CD4-positive, alpha-beta T cell treated with Interferon gamma for 1 hour (primary cell): ENCODE measurements around the gene CBX4.

ENCODE experiments used
- DNase-seq: peaks from one replicate; pipeline ENCODE4 v3.0.0-alpha.2; 2020

CBX4 gene

DNA sequence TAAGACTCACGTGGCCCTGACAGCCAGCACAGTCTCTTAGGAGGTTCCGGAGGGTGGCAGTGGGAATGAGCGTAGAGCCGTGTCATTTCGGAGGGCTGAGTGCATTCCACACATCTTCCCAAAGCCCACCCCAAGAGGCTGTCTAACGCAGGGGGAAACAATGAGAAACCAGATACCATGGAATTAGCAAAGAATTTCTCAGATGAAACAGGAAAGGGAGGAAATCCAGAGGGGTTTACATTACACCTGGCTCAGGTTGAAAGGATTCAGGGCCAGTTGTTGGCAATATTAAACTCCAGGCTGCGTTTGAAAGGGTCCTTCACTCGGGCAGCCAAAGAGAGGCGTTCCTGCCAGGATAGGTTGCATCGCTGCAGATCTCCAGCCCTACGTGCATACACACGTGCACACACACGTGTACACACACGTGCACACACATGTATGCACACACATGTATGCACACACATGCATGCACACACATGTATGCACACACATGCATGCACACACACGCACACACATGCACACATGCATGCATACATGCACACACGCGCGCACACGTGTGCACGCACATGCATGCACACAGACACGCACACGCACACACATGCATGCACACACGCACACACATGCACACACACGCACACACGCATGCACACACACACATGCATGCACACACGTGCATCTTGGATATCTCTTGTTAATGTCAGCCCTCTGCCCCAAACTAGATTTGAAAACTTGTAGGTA is 12.2 kb downstream of the CBX4 start:
- DNase-seq, result no peak

DNA sequence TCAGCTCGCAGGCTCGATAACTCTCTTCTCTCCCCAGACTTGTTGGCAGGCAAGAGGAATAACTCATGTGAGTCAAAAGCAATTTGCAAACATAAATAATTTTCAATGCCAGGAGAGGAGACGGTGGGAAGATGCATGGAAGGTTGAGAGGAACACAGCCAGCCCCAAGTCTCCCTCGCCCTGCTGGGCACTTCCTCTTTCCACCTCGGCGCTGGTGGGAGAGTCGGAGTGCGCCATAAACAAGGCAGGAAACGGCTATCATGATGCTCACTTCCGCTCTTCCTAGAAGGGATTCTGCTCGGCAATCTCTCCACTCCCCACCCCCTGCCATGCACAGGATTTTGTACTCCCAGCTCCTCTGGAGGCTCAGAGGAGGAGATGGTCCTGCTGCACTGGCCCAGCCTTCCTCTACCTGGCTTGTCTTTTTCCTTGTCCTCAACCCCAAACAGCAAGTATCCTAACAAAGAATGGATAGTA is 13.0 kb downstream of the CBX4 start:
- DNase-seq, result no peak

DNA sequence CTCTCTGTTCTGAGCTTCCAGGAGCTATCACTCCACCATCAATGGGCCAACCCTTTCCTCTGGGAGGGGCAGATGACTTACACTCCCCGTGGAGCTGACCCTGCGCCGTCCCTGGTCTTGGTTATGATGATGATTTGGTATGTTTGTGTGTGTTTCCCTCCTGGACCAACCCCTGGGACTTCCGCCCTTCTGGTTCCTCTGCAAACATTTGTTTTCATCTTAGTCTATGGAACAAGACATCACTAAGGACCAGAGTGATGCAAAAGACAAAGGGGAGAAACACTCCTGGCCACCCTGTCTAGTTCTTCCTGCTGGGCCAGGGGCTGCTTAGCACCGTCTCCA is 13.7 kb downstream of the CBX4 start:
- DNase-seq, result no peak

DNA sequence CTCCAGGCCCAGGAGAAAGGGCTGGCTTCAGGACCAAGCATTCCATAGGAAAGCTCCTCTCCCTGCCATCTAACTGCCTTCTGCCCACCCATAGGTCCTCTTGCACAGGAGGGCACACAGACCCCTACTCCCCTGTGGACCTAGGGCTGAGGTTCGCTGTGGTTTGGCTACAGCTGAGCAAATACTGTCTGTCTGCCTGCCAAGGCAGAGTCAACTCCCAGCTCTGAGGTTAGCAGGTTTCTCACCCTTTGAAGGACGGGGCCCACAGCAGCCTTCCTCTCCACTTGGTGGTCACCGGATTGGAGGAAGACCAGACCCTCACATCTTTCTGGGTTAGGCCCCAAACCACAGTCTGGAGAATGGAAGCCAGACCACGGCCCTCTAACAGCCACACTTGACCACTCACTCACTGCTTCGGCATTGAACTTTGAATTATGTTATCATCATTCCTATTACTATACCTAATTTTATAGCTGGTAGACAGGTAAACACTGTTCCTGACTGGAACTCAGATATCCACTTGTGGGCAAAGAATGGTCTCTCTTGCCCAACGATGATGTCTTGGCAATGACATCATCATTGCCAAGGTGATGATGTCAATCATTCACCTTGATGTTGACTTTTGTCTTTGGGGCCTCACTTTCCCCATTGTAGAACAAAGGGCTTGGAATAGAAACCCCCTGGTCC is 14.2 kb downstream of the CBX4 start:
- DNase-seq, result no peak

DNA sequence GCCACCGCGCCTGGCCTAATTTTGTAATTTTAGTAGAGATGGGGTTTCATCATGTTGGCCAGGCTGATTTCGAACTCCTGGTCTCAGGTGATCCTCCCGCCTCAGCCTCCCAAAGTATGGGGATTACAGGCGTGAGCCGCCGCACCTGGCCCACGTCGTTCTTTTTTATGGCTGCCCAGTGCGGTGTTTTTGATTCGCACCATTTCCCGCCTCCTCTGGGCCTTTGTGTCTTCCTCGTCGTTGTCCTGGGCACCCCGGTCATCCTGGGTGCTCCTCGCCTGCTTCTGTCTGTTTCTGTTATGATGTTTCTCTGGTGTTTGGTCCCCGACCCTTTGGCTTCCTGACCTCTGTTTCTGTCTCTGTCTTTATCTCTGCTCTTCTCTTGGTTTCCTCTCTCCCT is 15.0 kb downstream of the CBX4 start:
- DNase-seq, result no peak

DNA sequence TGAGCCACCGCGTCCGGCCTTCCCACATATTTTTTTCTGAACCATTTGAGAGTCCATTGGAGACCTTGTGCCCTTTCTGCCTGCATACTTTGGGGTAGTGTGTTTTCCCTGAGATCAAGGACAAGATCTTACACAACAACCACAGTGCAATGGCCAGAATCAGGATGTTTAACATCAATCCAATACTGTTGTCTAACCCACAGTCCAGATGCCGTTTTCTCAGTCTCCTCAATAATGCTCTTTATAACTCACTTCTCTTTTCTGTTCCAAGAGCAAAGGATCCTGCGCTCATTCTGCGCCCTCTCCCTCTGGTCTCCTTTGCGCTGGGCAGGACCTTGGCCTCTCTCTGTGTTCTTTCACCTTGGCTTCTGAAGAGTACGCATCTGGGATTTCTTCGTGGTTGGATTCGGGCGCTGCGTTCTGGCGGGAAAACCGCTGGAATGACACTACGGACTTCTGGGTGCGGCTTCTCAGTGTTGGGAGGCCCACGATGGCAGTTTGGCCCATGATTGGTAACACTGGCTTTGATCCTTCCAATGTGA is 16.6 kb downstream of the CBX4 start:
- DNase-seq, result no peak

DNA sequence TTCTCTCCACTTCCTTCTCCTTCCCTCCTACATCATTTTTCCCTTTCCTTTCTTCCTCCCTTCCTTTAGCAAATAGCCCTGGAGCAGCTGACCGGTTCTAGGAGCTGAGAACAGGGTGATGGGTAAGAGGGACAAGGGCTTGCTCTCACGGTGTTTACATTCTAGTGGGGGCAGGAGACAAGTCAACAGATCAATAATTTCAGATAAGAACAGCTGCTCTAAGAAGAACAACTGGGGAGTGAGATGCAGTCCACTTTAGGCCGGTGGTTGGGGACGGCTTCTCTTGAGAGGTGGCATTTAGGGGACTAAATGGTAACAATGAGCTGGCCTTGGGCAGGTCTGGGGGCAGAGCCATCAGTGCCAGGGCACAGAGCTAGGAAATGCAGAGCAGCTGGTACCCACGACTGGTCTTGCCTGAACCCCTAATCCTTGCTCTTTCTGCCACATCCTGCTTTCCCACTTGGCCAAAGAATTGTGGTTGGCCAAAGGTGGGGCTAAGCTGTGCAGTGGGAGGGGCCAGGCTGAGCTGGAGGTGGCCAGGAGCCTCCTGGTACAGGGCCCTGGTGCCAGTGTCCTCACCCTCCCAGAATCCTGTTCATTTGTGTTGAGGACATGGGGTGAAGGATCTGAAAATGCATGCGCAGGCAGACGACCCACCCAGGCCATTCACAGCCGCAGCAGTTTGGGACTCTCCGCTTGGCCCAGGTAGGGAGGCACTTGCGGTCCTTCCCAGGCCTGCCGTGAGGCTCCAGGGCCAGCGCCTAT is 17.7 kb downstream of the CBX4 start:
- DNase-seq, result no peak

DNA sequence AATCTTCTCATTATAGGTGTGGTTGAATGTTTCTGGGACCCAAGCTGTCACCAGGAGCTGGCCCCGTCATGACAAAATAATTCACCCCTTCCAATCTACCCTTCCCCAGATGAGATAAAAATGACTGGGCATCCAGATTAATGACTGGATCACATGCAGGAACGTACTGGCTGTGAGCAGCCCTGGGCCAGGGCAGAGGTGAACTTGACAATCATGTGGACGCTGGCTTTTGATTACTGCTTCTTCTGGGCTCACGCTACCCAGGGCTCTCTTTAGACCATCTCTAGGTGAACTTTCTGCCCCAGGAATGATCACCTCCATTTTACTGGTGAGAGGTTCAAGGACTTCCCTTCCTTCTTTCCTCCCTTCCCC is 18.3 kb downstream of the CBX4 start:
- no peak for DNase-seq

DNA sequence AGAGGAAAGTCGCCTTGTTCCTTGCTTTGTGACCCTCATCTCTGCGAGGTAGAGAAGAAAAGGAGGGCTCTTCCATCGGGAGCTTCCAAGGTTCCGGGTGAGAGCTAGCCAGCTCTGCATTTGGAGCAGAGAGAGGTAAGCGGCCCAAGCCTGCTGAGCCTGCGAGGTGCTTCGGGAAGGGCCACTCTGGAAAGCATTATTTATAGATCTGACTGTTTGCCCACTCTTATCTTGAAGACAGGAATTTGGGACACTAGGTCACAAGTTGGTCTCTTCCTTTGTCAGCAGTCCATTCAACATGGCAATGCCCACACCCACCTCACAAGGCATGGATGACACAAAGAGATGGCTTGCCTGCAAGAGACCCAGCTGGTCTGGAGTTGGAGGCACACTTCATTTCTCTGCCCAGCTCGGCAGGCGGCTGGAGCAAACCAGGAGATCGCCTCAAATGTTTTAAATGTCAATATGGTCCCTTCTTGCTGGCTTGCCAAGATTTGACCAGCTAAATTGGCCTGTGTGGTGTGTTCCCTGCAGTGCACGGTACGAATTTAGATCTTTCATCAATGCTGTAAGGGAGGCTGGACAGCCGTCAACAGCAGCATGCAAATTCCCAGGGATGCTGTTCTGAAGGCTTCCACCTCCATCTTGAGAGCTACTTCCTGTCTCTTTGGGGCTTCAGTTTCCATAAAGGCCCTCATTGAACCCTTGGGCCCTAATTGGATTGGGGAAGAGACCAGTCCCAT is 19.5 kb downstream of the CBX4 start:
- DNase-seq, result no peak

DNA sequence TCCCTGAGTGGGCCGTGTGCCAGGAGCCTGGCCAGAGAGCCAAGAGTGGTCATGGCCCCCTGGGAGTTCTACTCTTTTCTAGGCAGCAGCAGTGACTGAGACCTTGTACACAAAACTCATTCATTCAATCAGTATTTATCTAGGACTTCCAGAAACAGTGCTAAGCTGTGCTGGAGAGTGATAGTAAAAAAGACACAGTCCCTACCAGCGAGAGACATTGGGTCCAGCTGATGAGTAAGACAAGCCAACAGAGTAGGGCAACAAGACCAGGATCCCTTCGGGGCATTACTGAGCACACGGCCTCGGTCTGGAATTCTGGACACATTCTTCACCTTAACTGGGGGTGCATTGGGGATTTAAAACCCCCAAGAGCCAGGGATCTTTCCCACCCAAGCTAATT is 20.2 kb downstream of the CBX4 start:
- no peak for DNase-seq

DNA sequence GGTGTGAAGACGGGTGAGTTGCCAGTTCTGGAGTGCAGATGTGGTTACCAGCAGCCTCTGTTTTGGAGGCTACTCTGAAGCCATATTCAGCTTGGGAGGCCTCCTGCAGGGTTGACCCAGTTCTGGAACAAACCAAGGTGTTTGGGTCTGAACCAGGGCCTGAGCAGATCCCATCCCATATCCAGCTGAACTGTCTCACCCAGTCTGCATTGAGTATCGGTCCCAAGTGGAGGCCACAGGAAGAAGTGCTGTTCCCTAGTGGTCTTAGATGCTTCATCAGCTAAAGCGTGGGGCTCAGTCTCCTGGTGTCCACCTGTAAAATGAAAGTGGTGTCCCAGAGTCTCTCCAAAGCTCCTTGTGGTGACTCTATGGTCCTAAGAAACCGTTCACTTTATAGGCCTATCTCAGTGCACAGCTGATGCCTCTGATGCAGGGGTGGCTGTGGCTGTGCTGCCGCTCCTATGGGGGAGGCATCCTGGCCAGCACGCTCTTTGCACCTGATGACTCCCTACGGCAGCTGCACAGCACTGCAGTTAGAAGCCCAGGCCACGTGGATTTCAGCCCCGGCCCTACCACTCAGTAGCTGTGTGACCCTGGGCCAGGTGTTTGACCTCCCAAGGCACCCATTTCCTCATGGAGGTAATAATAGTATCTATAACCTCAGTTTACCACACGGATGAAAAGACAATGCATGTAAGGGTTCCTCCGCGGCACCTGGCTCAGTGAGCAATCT is 21.0 kb downstream of the CBX4 start:
- DNase-seq, result no peak

DNA sequence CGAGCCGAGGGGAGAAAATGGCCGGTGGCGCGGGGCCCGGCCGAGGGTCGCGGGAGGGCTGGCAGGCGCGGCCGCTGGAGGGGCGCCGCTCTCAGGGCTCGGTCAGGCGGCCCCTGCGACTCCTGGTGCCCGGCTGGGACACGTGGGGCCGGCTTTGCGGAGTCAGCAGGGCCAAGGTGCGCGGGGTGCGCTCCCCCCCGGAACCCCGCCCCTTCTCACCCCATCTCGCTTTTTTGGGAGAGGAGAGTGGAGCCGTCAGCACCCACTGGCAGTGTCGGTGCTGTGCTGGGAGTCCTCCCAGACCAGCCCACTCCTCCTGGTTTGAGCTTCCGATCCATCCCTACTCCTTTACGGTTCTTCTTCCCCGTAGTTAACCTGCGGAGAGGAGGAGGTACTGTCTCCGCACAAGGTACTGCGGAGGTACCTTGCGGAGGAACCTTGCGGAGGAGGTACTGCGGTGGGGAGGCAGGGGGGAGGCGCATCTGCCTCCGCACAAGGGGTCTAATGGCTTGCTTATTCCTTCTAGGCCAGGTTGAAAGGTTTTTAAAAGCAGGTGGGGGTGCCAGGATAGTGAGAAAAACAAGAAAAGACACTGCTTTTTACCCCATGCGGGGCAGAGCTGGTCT is 23.3 kb downstream of the CBX4 start:
- DNase-seq, result no peak

DNA sequence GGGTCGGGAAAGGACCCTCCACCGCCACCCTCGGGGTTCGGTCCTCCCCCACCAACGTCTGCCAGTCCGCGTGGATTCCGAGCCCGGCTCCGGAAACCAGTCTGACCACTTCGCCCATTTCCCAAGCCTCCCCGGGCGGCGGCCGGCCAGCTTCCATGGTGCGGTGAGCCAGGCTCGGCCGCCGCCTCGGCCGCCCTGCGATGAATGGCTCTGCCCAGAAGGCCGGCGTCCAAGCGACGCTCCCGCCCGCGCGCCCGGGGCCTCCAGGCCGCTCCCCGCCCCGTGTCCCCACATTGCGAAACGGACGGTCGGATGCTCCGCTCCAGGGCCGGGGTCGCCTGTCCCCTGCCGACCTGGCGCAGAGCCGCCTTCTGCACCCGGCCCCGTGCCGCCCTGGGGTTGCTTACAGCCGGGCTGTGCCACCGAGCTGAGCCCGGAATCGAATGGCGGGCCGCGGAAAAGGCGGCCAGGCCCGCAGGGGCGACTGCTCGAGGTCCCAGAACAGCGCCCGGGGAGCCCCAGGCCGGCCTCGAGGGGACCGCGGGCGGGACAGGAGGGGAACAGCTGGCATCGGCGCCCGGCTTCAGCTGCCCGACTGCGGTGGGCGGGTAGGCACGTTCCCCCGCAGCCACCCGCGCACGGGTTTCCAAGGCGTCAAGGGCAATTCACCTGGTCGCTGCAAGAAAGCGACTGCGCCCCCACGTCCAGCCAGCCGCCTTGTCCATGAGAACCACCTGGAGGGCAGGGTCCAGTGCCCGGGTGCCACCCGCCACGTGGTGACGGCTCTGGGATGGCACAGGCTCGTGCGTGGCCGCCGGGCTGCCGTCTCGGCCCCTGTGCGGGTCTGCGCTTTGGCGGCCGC is 24.0 kb downstream of the CBX4 start:
- DNase-seq, result no peak

DNA sequence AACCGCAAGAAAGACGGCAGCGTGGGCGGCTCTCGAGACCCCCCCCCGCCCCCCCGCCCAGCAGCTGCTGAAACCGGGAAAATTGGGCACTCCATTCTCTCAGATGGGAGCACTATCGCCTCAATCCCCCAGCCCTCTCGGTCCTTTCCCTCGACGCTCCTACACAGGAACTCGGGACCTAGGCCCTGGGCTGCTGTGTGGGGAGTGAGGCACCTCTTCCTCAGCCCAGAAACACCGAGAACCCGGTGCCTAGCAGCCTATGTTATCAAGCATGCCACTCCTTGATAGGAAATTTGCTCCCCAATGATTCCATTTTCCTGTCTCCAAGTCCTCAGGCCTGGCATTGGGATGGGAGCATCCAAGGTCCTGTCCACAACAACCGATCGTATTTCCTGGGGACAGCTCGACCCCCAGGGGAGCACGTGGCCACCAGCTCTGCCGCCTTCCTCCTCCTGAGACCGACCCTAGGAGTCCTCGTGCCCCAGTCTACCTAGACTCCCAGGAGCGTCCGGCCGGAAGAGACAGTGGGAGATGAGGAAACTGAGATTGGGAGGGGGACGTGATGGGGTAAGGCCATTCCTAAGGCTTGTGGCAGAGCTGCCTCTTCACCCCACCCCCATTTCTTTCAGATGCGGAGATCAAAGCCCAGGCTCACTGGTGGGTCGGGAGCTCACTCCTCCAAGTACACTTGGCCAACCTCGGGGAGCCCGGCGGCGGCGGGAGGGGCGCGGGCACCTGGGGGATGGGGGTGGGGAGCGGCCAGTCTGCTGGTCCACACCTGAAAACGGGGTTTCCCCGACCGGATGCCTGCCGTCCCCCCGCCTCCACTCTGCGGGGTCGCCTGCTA is 24.9 kb downstream of the CBX4 start:
- DNase-seq, result no peak

DNA sequence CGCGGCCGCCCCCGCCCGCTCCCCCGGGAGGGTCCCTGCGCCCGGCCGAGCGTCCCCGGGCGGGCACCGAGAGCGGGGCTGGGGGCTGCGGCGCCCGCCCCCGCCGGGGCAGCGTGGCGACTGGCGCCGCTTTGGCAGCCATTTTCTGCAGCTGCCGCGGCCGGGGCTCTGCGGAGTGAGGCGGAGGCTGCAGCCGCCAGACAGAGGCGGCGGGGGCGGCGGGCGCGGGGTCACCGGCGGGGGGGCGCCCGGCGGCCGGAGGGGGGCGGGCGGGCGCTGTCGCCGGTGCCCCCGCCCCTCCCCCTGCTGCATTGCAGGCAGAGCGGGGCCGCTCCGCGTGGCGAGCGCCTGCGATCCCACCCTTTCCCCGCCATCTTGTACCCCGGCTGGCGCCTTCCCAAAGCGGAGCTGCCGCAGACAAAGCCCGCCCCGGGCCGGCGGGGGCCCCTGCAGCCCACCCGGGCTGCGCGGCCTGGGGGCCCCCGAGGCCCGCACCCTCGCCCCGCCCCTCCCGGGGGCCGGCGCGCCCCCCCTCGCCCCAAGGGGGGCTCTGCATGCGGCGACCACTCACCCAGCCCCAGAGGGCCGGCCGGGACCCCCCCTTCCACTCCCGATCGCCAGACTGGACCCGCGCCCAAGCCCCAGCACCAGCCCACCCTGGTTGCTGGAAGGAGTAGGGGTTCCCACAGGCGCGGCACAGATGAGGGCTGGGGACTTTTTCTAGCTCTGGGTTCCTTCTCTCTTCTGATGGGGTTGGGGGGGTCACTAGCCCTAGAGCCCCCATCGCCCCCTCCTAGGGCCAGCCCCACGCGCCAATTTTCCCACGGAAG is 25.7 kb downstream of the CBX4 start:
- DNase-seq, result no peak

DNA sequence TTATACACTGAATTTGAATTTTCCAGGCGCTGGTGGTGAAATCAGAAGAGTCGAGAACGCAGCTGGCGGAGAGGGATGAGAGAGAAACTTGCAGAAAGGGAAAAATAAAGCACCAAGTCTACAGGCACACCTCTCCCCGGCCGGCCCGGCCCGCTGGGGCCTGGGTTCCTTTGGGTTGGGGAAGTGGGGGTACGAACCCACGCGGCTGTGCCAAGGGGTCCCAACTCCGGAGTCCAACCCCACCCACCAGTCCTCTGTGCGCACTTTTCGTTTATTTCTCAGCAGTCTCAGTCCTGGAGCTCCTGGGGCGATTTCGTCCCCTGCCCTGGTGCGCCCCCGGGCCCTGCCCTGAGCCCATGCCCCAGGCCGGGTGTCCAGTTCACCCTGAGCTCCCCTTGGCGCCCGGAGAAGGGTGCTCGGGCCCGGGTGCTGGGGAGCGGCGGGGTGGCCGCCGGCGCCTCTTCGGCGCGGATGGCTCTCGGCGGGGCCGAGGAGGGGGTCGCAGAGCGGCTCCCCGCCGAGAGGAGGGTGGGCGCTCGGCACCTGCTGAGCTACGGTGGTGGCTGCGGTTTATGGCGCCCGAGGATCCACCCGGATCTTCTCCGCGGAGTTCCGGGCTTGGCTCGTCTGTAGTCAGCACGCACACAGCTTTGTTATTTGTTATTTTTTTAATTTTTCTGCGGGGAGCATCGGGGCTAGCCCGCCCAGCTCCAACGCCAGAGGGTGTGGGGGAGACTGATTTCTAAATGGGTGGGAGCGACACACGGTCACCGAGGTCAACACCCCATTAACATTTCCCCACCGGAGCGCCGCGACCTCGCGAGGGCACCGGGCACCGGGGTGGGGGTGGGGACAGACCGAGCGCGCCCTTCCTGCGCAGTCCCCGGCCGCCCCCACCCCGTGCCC is 26.6 kb downstream of the CBX4 start:
- DNase-seq, result no peak

DNA sequence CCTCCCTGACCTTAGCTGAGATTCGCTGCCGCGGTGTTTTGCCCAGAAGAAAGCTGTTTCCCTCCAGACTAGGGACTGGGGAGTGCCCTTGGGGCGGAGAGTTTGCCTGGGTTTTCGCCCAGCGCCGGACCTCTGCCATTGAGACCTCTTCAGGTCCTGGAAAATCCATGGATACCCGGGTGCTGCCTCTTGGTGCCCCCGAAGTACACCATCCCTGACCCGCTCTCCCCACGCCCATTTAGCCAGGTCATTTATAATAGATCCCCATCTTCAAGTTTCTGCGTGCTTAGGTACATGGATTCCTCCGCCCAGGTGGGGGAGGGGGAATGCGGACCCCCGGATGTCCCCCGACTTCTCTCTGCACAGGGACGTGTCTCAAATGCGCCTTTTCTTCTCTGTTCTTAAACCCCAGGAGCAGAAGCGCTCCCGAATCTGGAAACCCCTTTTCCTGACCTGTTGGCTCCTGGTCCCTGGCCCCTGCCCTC is 27.3 kb downstream of the CBX4 start:
- DNase-seq, result no peak
